ENCODE measurements around the gene THSD4.

DNA sequence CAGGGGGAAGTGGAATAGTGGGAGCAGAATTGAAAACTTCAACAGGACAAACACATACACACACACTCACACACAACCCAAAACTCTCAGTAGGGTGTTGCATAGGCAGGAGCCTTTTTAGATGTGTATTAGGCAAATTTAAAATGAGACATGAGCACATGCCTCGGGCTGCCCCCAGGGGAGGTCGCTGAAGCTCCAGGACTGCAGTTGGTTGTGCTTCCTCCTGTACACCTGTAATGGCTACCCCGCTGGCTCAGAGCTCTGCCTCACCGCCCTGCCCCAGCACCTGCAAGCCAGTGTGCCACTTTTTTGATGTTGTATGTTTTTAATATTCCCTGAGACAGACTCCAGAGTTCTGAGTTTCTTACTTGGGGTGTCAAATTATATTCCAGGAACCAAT is 391.7 kb downstream of the THSD4 start:
- TF ChIP-seq TAF1 (IDR thresholded peaks at IDR 0.05; ENCODE audit: borderline replicate concordance, low read depth, low read length) (no peak), POLR2A (IDR thresholded peaks at IDR 0.05; ENCODE audit: low read depth, low read length) (no peak), POLR2AphosphoS5 (IDR thresholded peaks at IDR 0.05; ENCODE audit: low read depth, low read length) (no peak)
